SK-N-MC (cell line): ENCODE data around the gene TIAL1.
"Not testable (repeated sequence)": the region's sequence is repeated elsewhere in the genome, so short reads cannot be mapped to it uniquely, and the experiment has no call there.

Source experiments
- DNase-seq: peaks from one replicate; pipeline ENCODE4 v3.0.0-alpha.2; 2011; ENCODE audit warnings: low read depth, low spot score
- H3K27ac ChIP-seq: fragments of 200-600 bp; sonication (generic); 2 replicates; pipeline ENCODE4 v1.5.1; 2016; ENCODE audit warnings: mixed run types
- H3K36me3 ChIP-seq: fragments of 200-600 bp; sonication (generic); 2 replicates; pipeline ENCODE4 v1.6.1; 2017; ENCODE audit warnings: antibody characterized with exemption, low read length, mixed read lengths; ENCODE audit not compliant: insufficient read depth
- H3K4me3 ChIP-seq: fragments of 200-600 bp; sonication (generic); 2 replicates; pipeline ENCODE4 v1.5.1; 2016
- H3K9ac ChIP-seq: fragments of 200-600 bp; sonication (generic); 2 replicates; pipeline ENCODE4 v1.8.0; 2017; ENCODE audit warnings: mixed run types, mixed read lengths; ENCODE audit not compliant: insufficient read length
- H3K9me3 ChIP-seq: fragments of 200-600 bp; sonication (generic); 2 replicates; pipeline ENCODE4 v1.6.1; 2017; ENCODE audit warnings: low read depth, mild to moderate bottlenecking, antibody characterized with exemption, low read length, moderate library complexity, mixed read lengths
- EZH2 ChIP-seq: fragments of 200-600 bp; sonication (generic); IDR thresholded peaks from one replicate; pipeline ENCODE4 v1.6.1; 2017; ENCODE audit warnings: antibody characterized with exemption
- FOXP2 ChIP-seq: optimal IDR thresholded peaks from 2 replicates; pipeline ENCODE3; 2011; ENCODE audit warnings: mild to moderate bottlenecking, moderate library complexity; ENCODE audit not compliant: insufficient read depth; ENCODE audit errors: extremely low read length, control extremely low read depth
- POLR2AphosphoS5 ChIP-seq: IDR thresholded peaks from 2 replicates; pipeline ENCODE4 v1.6.1; 2012; ENCODE audit warnings: mild to moderate bottlenecking, low read depth, low read length, borderline replicate concordance

The TIAL1 gene

DNA sequence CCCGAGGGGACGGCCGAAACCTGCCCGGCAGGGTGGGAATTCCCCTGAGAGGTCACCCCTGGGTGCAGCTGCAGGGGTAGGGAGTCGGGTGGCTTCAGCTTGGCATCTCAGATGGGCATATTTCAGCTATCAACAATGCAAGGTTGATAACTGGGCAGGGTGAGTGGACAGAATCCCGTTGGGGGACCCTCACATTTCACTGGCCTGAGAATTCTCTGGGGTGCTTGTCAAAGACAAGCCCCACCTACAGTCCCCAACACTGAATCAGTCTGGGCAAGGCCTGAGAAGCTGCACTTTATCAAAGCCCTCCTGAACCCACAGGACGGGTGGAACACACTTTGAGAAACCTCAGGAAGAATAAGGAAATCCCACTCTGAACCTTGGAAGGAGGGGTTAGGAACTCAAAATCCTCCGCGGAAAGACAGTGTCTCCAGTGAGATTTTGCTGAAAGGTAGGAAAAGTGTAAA is 57.4 kb downstream of the TIAL1 start:
- H3K9me3 ChIP-seq, result no peaks in the 10 kb centered on the region
- no peaks in the 10 kb centered on the region for H3K36me3 ChIP-seq
- no peak for DNase-seq
- no peak for TF ChIP-seq POLR2AphosphoS5
- TF ChIP-seq EZH2, result no peak
- TF ChIP-seq FOXP2, result no peak
- no peak overlapping the region for H3K27ac ChIP-seq
- H3K4me3 ChIP-seq, result no peak overlapping the region
- no peak overlapping the region for H3K9ac ChIP-seq

DNA sequence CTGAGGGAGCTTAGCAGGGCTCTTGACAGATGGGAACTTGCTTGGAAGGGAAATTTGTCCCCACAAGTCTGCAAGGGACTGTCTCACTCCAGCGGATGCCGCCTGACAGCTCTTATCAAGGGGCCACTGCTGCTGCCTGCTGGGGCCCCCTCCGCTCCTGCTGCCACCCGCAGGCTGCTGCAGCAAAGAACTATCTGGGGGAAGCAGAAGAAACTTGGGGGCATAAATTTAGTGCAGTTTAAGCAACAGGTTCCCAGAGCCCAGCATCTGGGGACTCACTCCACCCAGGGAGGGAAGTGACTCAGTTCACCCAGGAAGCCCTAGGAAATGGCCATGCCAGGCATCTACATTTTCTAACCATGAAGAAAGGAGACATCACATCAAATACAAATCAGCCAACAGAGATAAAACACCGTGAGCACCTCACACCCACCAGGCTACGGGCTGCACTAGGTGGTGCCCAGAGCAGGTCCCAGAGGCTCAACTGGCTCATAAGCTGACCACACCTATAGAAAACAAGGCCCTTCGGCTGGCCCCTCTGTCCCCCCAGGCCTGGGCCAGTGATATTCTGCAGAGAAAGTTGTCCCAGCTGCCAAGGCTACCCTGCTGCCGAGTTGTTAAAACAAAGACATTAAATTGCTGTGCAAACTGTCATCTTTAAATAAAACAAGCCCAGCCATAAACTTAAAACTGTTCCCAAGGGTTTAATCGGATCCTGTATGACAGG is 58.0 kb downstream of the TIAL1 start:
- Histone ChIP-seq H3K27ac (no peak overlapping the region), H3K9ac (no peak overlapping the region), H3K4me3 (no peak overlapping the region), H3K9me3 (no peaks in the 10 kb centered on the region), H3K36me3 (no peaks in the 10 kb centered on the region)
- TF ChIP-seq EZH2 (no peak), POLR2AphosphoS5 (no peak), FOXP2 (no peak)
- DNase-seq, result no peak

DNA sequence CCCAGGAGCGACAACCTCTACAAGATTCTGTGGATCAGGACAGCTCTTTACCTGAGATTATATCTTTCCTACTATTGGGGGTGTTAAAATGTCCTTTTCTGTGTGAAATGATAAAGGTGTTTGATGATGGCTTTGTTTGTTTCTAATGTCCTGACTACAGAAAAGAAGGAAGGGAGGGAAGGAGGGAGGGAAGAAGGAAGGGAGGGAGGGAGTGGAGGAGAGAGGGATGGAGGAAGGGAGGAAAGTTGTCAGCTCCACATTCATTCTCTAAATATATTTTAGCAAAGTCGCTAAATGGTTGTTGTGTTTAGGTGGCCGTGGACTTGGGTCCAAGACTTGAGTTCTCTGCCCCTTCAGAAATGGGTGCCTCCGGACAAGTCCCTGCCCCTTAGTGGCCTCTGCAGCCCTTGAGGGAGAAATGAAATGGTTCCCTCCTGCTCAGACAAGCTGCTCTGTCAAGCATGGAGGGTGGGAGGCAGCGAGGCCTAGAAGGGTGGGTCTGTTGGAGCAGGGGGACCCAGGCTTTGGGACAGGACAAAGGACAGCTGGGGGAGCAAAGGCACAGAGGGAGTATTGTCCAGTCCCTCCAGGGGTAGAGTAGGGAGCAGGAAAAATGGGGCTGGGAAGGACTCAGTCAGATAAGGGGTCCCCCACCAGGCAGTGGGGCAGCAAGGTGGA is 58.7 kb downstream of the TIAL1 start:
- no peaks in the 10 kb centered on the region for H3K36me3 ChIP-seq
- no peak overlapping the region for H3K4me3 ChIP-seq
- H3K27ac ChIP-seq, result no peak overlapping the region
- no peak overlapping the region for H3K9ac ChIP-seq
- TF ChIP-seq FOXP2, result no peak
- TF ChIP-seq POLR2AphosphoS5, result no peak
- TF ChIP-seq EZH2, result no peak
- H3K9me3 ChIP-seq, result no peaks in the 10 kb centered on the region
- no peak for DNase-seq

DNA sequence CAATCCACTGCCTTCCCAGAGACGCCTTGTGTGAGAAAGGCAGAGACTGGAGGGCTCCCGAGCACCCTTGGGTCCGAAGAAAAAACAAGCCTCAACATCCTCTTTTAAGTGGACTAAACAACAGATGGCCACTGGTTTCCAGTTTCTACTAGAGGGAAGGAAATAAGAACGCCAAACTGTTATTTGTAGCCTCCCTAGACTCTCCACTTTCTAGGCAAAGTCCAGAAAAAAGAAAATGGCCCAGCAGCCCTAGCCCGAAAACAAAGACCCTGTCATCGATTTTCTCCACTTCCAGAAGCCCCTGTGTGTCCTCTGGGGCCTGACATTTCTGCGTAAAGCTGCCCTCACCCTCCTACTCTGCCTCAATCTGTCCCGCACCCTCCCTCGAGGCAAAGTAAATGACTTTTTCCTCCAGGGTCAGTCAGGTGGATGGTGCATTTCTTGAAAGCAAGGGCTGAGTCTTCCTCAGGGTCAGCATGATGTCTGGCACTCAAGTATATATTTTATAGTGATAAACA is 60.2 kb downstream of the TIAL1 start:
- no peak overlapping the region for H3K4me3 ChIP-seq
- TF ChIP-seq FOXP2 (no peak), POLR2AphosphoS5 (no peak), EZH2 (no peak)

DNA sequence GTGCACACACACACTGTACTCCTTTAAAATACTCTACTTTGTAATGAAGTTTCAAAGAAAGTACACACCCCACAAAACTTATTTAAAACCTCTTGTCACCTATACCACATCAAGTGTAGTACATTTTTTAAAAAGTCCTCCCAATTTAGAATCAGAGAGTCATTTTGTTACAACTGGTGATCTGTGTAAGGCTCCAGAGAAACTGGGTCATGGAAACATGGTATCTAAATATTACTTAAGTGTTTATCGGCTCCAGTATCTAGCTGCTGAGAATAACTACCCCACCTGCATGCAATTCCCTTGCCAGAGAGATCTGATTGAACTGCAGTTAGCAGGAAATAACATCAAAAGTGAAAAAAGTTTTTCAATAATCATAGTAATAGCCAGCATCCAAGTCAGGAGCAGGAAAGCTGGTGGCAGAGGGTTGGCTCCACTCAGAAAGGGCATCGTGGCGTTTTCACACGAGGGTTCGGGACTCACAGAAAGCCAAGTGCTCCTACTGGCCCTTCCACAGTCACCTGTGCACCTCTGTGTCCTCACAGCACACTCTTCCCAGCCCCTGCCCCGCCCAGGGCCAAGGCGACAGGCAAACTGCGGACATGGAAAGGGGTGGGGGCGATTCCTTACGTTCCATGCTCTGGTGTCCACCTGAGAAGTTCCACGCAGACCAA is 60.8 kb downstream of the TIAL1 start:
- no peak for TF ChIP-seq EZH2
- no peak for TF ChIP-seq POLR2AphosphoS5
- no peak for TF ChIP-seq FOXP2
- Histone ChIP-seq H3K36me3 (no peaks in the 10 kb centered on the region), H3K9ac (no peak overlapping the region), H3K4me3 (no peak overlapping the region), H3K9me3 (no peaks in the 10 kb centered on the region), H3K27ac (no peak overlapping the region)
- DNase-seq, result no peak

More for the DNA sequence above, 60.2 kb downstream of the TIAL1 start:
- H3K9me3 ChIP-seq, result no peaks in the 10 kb centered on the region
- H3K27ac ChIP-seq, result no peak overlapping the region
- no peak for DNase-seq
- no peak overlapping the region for H3K9ac ChIP-seq
- no peaks in the 10 kb centered on the region for H3K36me3 ChIP-seq

DNA sequence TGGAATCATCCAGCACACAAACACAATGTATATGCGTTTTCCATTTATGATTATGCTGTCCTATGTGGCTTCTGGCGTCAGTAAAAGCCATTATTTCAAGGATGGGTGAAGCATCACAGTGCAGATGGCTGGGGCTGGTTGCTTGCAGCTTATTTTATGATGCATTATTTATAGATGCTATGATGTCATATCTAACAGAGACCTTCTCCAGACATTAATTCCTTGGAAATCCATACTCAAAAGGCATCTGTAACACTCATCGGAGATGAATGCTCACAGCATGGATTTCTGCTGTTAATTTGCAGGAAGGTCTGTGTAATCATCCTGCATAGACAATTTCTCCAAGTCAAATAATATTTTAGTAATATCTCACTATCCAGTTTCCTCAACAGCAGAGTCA is 61.5 kb downstream of the TIAL1 start:
- no peak overlapping the region for H3K4me3 ChIP-seq
- TF ChIP-seq EZH2 (no peak), POLR2AphosphoS5 (no peak), FOXP2 (no peak)
- H3K27ac ChIP-seq, result no peak overlapping the region
- no peak overlapping the region for H3K9ac ChIP-seq
- no peak for DNase-seq
- no peaks in the 10 kb centered on the region for H3K9me3 ChIP-seq
- no peaks in the 10 kb centered on the region for H3K36me3 ChIP-seq

DNA sequence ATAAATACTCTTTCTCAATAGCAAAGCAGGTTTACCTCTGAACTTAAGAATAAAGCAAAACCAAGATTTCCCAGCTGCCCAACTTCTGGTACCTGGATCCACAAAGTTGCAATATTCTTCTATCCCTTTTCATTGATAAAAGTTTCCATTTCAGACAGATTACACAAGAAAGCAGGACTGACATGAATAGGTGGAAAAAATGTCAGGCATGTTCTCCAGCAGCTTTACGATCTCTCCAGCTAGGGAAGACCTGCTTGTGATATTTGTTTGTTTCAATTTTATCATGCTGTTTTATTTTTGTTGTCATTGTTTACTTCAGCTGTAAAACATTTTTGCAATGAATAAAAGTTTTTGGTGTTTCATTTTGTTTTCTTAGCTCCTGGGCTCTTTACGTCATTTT is 63.3 kb downstream of the TIAL1 start:
- Histone ChIP-seq H3K4me3 (no peak overlapping the region), H3K9me3 (no peaks in the 10 kb centered on the region), H3K27ac (no peak overlapping the region), H3K9ac (no peak overlapping the region), H3K36me3 (no peaks in the 10 kb centered on the region)
- no peak for DNase-seq
- TF ChIP-seq POLR2AphosphoS5 (no peak), FOXP2 (no peak), EZH2 (no peak)

DNA sequence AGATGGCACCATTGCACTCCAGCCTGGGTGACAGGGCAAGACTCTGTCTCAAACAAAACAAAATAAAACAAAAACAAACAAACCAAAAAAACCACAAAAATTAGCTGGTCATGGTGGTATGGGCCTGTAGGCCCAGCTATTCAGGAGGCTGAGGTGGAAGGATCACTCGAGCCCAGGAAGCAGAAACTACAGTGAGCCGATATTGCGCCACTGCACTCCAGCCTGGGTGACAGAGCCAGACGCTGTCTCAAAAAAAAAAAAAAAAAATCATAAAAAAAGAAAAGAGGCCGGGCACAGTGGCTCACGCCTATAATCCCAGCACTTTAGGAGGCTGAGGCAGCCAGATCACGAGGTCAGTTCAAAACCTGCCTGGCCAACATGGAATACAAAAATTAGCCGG is 64.0 kb downstream of the TIAL1 start:
- H3K9ac ChIP-seq, DNase-seq, H3K9me3 ChIP-seq, H3K4me3 ChIP-seq, H3K36me3 ChIP-seq, H3K27ac ChIP-seq: not testable (repeated sequence)

DNA sequence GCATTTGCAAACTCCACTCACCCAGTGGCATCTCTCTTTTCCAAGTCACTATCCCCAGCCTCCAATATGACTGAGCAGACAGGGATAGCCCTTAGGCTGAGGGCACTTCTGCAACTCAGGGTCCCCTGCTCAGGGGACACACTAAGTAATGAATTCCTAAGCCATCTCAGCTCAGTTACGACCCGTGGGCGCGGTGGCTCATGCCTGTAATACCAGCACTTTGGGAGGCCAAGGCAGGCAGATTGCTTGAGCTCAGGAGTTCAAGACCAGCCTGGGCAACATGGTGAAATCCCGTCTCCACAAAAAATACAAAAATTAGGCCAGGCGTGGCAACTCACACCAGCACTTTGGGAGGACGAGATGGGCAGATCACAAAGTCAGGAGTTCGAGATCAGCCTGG is 64.5 kb downstream of the TIAL1 start:
- H3K27ac ChIP-seq, H3K4me3 ChIP-seq, H3K9me3 ChIP-seq: not testable (repeated sequence)

More for the DNA sequence above, 64.5 kb downstream of the TIAL1 start:
- H3K9ac ChIP-seq, DNase-seq, H3K36me3 ChIP-seq: not testable (repeated sequence)
